ENCODE data around the gene ADAMTS5. TPM values are rescaled to one million over a fixed set of nuclear protein-coding genes. Genes with fewer than 3 reads are reported as not detected.

Gene ADAMTS5
- total RNA-seq, 4 donors from 2014 or later = 14.4 to 34.5 (median 20.8) TPM

DNA sequence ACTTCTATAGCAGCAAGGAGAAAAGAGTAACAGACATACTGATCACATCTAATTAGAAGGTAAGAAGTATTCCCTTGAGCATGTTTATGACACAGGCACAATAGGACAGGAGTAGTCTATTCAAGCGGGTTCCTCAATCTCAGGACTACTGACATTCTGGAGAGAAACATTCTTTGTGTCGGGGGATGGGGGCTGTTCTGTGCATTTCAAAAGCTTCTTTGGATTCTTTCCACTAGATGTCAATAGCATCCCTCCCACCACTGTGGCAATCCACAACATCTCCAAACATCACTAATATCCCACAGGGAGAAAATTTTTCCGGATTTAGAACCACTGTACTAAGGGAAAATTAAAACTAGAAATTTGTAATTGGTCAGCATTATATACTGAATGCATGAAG, 56.9 kb downstream of the ADAMTS5 start:
- Histone ChIP-seq H3K4me1 (peaks cover 0 to 45% (median 36%) of the 10 kb centered on the region in 4 donors), H3K36me3 (no peaks in the 10 kb centered on the region), H3K27me3 (no peaks in the 10 kb centered on the region), H3K4me3 (no peak overlapping the region), H3K9me3 (no peaks in the 10 kb centered on the region), H3K27ac (replicated peaks in 1 of 4) (no peak overlapping the region)
- TF ChIP-seq POLR2A (IDR thresholded peaks at IDR 0.05; ENCODE audit: low read depth) (no peak), POLR2AphosphoS5 (IDR thresholded peaks at IDR 0.05) (no peak)
- 86% methylated on average over 3 of the region's 3 CpGs for WGBS
- intact Hi-C loops (cut with DNase I) = no loop called here
- no peak for DNase-seq (ENCODE audit: extremely low spot score)

- intact Hi-C loops (cut with DNase I) = no loop called here
- Histone ChIP-seq H3K4me3 (no peak overlapping the region), H3K27ac (replicated peaks in 1 of 4) (no peak overlapping the region), H3K4me1 (peaks cover 0 to 9% (median 2%) of the 10 kb centered on the region in 4 donors), H3K36me3 (no peaks in the 10 kb centered on the region), H3K9me3 (no peaks in the 10 kb centered on the region), H3K27me3 (no peaks in the 10 kb centered on the region)
- DNase-seq (ENCODE audit: extremely low spot score) = no peak
- TF ChIP-seq EP300 (IDR thresholded peaks at IDR 0.05) = no peak
- no peak for TF ChIP-seq POLR2AphosphoS5 (IDR thresholded peaks at IDR 0.05)
- TF ChIP-seq POLR2A (IDR thresholded peaks at IDR 0.05; ENCODE audit: low read depth) = no peak
- TF ChIP-seq, protein P1, sequence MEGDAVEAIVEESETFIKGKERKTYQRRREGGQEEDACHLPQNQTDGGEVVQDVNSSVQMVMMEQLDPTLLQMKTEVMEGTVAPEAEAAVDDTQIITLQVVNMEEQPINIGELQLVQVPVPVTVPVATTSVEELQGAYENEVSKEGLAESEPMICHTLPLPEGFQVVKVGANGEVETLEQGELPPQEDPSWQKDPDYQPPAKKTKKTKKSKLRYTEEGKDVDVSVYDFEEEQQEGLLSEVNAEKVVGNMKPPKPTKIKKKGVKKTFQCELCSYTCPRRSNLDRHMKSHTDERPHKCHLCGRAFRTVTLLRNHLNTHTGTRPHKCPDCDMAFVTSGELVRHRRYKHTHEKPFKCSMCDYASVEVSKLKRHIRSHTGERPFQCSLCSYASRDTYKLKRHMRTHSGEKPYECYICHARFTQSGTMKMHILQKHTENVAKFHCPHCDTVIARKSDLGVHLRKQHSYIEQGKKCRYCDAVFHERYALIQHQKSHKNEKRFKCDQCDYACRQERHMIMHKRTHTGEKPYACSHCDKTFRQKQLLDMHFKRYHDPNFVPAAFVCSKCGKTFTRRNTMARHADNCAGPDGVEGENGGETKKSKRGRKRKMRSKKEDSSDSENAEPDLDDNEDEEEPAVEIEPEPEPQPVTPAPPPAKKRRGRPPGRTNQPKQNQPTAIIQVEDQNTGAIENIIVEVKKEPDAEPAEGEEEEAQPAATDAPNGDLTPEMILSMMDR (IDR thresholded peaks at IDR 0.05) = no peak
- 98% methylated on average over 4 of the region's 4 CpGs for WGBS
Measured at GRCh38 chr21:26900980-26901379, 65.9 kb downstream of the ADAMTS5 start.

DNA sequence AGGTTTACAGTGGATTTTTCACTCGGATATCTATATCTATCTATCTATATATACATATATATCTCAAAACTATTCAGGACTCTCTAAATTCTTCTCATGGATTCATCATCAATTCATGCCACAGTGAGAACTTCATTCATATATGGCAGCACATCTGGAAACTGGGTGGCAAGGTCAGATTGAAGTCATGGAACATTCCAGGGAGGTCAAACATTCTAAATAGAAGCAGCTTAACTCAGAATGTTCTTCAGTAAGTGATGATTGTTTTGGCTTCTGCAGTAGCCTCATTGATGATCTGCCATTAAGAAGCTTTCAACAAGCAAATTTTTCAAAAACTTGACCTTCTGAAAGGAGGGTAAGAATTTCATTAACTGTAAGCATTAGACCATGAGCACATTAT, 74.7 kb downstream of the ADAMTS5 start:
- intact Hi-C loops (cut with DNase I) = no loop called here
- no peak for TF ChIP-seq POLR2AphosphoS5 (IDR thresholded peaks at IDR 0.05)
- TF ChIP-seq, protein P1 (IDR thresholded peaks at IDR 0.05) = no peak

GRCh38 chr21:26888931-26889330, 78.0 kb downstream of the ADAMTS5 start:
- WGBS = 66% methylated on average over 5 of the region's 5 CpGs
- DNase-seq (ENCODE audit: extremely low spot score) = no peak
- H3K9me3 ChIP-seq = no peaks in the 10 kb centered on the region
- H3K36me3 ChIP-seq = no peaks in the 10 kb centered on the region
- peaks cover 0 to 14% (median 11%) of the 10 kb centered on the region in 4 donors for H3K4me1 ChIP-seq
- H3K27ac ChIP-seq (replicated peaks in 1 of 4) = no peak overlapping the region
- intact Hi-C loops (cut with DNase I) = no loop called here
- H3K4me3 ChIP-seq = no peak overlapping the region
- no peaks in the 10 kb centered on the region for H3K27me3 ChIP-seq
- TF ChIP-seq POLR2AphosphoS5 (IDR thresholded peaks at IDR 0.05) = no peak
- no peak for TF ChIP-seq POLR2A (IDR thresholded peaks at IDR 0.05; ENCODE audit: low read depth)
- no peak for TF ChIP-seq EP300 (IDR thresholded peaks at IDR 0.05)
- TF ChIP-seq, protein P1 (IDR thresholded peaks at IDR 0.05) = no peak

More for the DNA sequence above, 74.7 kb downstream of the ADAMTS5 start:
- no peaks in the 10 kb centered on the region for H3K27me3 ChIP-seq
- H3K36me3 ChIP-seq = no peaks in the 10 kb centered on the region
- no peak overlapping the region for H3K27ac ChIP-seq (replicated peaks in 1 of 4)
- H3K4me1 ChIP-seq = peaks cover 0 to 11% (median 7%) of the 10 kb centered on the region in 4 donors
- DNase-seq (ENCODE audit: extremely low spot score) = no peak
- no peaks in the 10 kb centered on the region for H3K9me3 ChIP-seq
- 71% methylated on average over 1 of the region's 1 CpG for WGBS
- H3K4me3 ChIP-seq = no peak overlapping the region

DNA sequence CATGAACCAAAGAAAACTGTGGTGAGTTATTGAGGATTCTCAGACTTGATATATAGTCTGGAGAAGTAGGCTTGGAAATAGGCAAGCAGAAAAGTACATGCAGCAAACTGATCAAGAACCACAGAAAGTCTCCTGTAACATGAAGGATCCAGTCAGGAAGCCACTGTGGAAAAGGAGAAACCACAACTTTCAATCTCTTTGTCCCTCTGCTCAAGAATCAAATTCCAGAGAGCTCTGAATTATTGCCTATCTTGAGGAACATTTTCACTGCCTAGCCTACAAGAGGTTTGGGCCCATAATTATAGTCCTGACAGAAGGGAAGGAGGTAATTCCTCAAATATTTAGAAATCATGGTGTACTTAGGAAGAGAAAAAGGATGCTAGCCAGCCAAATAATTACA, 78.6 kb downstream of the ADAMTS5 start:
- TF ChIP-seq POLR2A (IDR thresholded peaks at IDR 0.05; ENCODE audit: low read depth) (no peak), EP300 (IDR thresholded peaks at IDR 0.05) (no peak), POLR2AphosphoS5 (IDR thresholded peaks at IDR 0.05) (no peak)
- TF ChIP-seq, protein P1 (IDR thresholded peaks at IDR 0.05) = no peak
- DNase-seq (ENCODE audit: extremely low spot score) = no peak
- intact Hi-C loops (cut with DNase I) = no loop called here
- Histone ChIP-seq H3K36me3 (no peaks in the 10 kb centered on the region), H3K4me1 (peaks cover 0 to 14% (median 11%) of the 10 kb centered on the region in 4 donors), H3K4me3 (no peak overlapping the region), H3K27ac (replicated peaks in 1 of 4) (no peak overlapping the region), H3K27me3 (no peaks in the 10 kb centered on the region), H3K9me3 (no peaks in the 10 kb centered on the region)

All from esophagus muscularis mucosa (tissue), 4 donors.